ENCODE measurements around the gene RFX7. TPM values are rescaled to one million over a fixed set of nuclear protein-coding genes. Genes with fewer than 3 reads are reported as not detected.

Gene RFX7
- 10 to 100 TPM; 11.1 to 15.1 (median 12.7) TPM for total RNA-seq

DNA sequence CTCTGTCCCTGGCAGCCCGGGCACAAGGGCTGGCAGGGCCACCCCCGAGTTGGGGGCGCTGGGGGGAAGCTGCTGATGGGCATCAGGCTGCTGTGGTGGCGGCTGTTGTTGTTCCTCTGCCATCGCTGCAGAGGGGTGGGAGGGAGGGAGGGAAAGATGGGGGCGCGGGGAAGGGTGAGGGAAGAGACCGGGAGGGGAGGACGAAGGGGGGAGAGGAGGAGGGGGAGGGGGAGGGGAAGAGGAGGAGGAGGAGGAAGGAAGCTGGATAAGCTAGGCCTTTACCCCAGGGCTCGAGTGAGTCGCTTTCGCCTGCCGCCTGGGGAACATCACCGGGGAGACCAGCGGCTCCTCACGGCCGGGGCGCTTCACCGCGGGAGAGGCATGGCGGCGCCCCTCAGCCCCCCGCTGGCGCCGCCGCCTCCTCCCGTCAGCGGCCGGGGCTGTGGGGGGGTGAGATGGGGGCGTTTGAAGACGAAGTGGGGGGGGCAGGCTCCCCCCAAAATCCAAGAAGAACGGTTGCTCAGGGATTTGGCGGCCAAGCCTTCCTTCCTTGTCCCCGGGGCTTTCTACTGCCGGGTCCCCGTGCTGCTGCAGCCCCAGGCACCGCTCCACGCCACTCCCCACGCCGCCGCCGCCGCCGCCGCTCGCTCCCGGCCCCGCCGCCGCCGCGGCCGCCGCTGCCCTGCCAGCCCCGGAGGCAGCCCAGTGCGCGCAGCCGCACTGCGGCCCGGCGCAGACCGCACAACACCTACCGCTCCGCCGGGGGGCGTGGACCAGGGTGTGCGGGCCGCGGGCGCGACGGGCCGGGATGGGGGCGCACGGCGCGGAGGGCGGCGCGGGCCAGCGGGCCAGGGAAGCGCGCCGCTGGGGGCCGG is at the start of gene RFX7:
RFX7 (minus strand) TSS at position 717 of the 875 bp plus-strand sequence; CDS start at position 123, 594 bp downstream.
- peak within 1 kb of the TSS; percentile 94 for H3K4me3 ChIP-seq (ENCODE audit: low read depth, poor library complexity, severe bottlenecking)
- WGBS, 2 donors, result 0 to 1% methylated on average over 44 to 65 of the region's 85 CpGs
- intact Hi-C loops (cut with DNase I; ENCODE audit: low total_unique reads), result no loop called here
- peak; percentile 32 to 92 for DNase-seq (ENCODE audit: low spot score in 2 of 2)
- no peak for TF ChIP-seq POLR2A (IDR thresholded peaks at IDR 0.05)
- TF ChIP-seq, protein P1, sequence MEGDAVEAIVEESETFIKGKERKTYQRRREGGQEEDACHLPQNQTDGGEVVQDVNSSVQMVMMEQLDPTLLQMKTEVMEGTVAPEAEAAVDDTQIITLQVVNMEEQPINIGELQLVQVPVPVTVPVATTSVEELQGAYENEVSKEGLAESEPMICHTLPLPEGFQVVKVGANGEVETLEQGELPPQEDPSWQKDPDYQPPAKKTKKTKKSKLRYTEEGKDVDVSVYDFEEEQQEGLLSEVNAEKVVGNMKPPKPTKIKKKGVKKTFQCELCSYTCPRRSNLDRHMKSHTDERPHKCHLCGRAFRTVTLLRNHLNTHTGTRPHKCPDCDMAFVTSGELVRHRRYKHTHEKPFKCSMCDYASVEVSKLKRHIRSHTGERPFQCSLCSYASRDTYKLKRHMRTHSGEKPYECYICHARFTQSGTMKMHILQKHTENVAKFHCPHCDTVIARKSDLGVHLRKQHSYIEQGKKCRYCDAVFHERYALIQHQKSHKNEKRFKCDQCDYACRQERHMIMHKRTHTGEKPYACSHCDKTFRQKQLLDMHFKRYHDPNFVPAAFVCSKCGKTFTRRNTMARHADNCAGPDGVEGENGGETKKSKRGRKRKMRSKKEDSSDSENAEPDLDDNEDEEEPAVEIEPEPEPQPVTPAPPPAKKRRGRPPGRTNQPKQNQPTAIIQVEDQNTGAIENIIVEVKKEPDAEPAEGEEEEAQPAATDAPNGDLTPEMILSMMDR (IDR thresholded peaks at IDR 0.05), result no peak

DNA sequence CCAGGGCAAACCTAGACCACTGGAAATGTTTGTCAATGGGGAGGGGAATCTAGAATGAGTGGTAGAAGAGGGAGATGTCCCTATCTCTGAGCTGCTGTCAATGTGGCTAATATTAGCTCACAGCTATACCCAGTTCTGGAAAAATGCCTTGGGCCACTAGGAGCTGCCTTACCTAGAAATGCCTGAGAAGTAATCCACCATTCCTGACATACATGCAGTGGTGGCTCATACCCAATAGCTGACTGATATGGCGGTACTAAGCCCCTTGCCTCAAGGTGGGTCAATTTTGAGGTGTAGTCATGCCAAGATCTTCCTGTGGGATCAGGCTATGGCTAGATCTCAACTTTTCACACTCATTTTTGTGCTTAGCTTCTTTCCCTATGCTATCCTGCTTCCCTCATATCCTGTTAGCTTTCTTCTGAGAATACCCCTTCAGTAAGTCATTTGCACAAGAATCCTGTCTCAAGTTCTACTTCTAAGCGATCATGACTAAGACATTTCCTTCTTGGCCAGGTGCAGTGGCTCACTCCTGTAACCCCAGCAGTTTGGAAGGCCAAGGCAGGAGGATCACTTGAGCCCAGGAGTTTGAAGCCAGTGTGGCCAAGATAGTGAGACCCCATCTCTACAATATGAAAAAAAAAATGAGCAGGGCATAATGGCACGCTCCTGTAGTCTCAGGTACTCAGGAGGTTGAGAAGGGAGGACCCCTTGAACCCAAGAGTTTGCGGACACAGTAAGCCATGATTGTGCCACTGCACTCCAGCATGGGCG is 49.1 kb upstream of the RFX7 start:
- WGBS, 2 donors, result 91 to 96% methylated on average over 5 of the region's 5 CpGs
- H3K4me3 ChIP-seq (ENCODE audit: low read depth, poor library complexity, severe bottlenecking), result no peak overlapping the region
- DNase-seq (ENCODE audit: low spot score in 2 of 2), result no peak
- TF ChIP-seq, protein P1 (IDR thresholded peaks at IDR 0.05), result no peak
- TF ChIP-seq POLR2A (IDR thresholded peaks at IDR 0.05), result no peak
- intact Hi-C loops (cut with DNase I; ENCODE audit: low total_unique reads), result no loop called here

DNA sequence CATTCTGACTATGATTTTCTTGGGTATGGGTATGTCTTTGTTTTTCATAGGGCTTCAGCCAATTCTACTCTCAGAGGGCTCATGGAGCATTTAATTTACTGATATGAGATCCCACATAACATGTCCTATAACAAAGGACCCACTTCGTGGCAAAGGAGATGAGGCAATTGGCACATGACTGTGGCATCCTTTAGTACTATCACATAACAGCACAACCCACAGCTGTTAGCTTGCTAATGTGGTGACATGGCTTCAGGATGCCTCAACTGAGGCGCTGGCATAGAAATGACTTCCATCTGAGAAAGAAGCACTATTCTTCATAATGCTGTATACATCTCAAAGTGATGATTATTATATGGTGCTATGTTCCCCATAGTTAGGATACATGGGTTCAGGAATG is 48.1 kb upstream of the RFX7 start:
- WGBS, 2 donors, result 87 to 93% methylated on average over 2 of the region's 2 CpGs
- no peak for DNase-seq (ENCODE audit: low spot score in 2 of 2)
- intact Hi-C loops (cut with DNase I; ENCODE audit: low total_unique reads), result no loop called here
- no peak overlapping the region for H3K4me3 ChIP-seq (ENCODE audit: low read depth, poor library complexity, severe bottlenecking)
- TF ChIP-seq, protein P1 (IDR thresholded peaks at IDR 0.05), result no peak
- TF ChIP-seq POLR2A (IDR thresholded peaks at IDR 0.05), result no peak

DNA sequence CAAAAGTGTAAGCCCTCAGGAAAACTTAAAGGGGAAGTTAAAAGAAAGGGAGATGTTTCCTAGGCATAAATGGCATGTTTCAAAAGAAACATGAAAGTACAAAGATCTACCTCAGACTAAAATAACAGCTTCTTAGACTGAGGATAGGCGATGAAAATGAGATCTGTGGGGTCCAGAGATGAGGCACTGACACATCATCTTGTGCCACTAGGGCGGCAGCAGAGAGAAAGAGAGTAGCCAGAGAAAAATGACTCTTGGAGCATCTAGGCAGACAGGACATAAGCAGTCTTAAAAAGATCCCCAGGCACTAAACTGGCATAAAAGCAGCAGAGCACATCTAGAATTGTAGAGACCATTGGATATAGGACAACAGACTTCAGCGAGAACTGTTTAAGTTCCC is 42.5 kb upstream of the RFX7 start:
- 43 to 54% methylated on average over 3 of the region's 3 CpGs for WGBS, 2 donors
- DNase-seq (ENCODE audit: low spot score in 2 of 2), result no peak
- TF ChIP-seq, protein P1 (IDR thresholded peaks at IDR 0.05), result no peak
- TF ChIP-seq POLR2A (IDR thresholded peaks at IDR 0.05), result no peak
- no peak overlapping the region for H3K4me3 ChIP-seq (ENCODE audit: low read depth, poor library complexity, severe bottlenecking)
- intact Hi-C loops (cut with DNase I; ENCODE audit: low total_unique reads), result no loop called here

DNA sequence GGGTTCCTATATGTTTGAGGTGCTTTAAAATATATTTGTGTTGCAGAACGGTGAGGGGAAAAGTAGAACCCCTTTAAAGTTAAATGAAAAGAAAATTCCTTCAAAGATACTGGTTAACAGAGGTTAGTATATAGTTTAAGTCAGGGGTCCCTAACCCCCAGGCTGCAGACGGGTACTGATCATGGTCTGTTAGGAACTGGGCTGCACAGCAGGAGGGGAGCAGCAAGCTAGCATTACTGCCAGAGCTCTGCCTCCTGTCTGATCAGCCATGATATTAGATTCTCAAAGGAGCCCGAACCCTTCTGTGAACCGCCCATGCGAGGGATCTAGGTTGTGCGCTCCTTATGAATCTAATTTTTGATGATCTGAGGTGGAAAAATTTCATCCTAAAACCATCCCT is 37.5 kb upstream of the RFX7 start:
- intact Hi-C loops (cut with DNase I; ENCODE audit: low total_unique reads), result no loop called here
- DNase-seq (ENCODE audit: low spot score in 2 of 2), result no peak
- H3K4me3 ChIP-seq (ENCODE audit: low read depth, poor library complexity, severe bottlenecking), result no peak overlapping the region
- no peak for TF ChIP-seq POLR2A (IDR thresholded peaks at IDR 0.05)
- TF ChIP-seq, protein P1 (IDR thresholded peaks at IDR 0.05), result no peak
- 81 to 89% methylated on average over 6 of the region's 6 CpGs for WGBS, 2 donors
